Neural cell (in vitro differentiated cells): ENCODE measurements around the gene BARD1. TPM values are rescaled to one million over a fixed set of nuclear protein-coding genes. Genes with fewer than 3 reads are reported as not detected.

Experiments used
- H2AFZ ChIP-seq: fragments of 200-600, 300-800 bp; sonication (generic), shearing (Covaris generic); 2 replicates; pipeline ENCODE4 v1.6.0; 2014; ENCODE audit warnings: low read depth, mild to moderate bottlenecking, antibody characterized with exemption, low read length, moderate library complexity
- H3F3A ChIP-seq: fragments of 200-600 bp; shearing (Covaris generic); 2 replicates; pipeline ENCODE4 v1.6.1; 2016; ENCODE audit warnings: mild to moderate bottlenecking, moderate library complexity, mixed read lengths, antibody characterized with exemption, low read length; ENCODE audit not compliant: insufficient read depth, poor library complexity, severe bottlenecking
- H3K27ac ChIP-seq: fragments of 200-600, 300-800 bp; sonication (generic), shearing (Covaris generic); 2 replicates; pipeline ENCODE4 v1.5.1; 2014; ENCODE audit warnings: mild to moderate bottlenecking, low read length, moderate library complexity
- H3K27me3 ChIP-seq: fragments of 300-800, 200-600 bp; sonication (generic), shearing (Covaris generic); 2 replicates; pipeline ENCODE4 v1.6.0; 2014; ENCODE audit warnings: mild to moderate bottlenecking, low read depth, low read length, moderate library complexity; ENCODE audit not compliant: insufficient read depth
- H3K36me3 ChIP-seq: fragments of 300-800, 200-600 bp; sonication (generic), shearing (Covaris generic); 2 replicates; pipeline ENCODE4 v1.5.1; 2014; ENCODE audit warnings: mild to moderate bottlenecking, antibody characterized with exemption, low read length, moderate library complexity; ENCODE audit not compliant: insufficient read depth
- H3K4me2 ChIP-seq: fragments of 300-800, 200-600 bp; sonication (generic), shearing (Covaris generic); 2 replicates; pipeline ENCODE4 v1.6.0; 2014; ENCODE audit warnings: mild to moderate bottlenecking, low read length
- H3K4me3 ChIP-seq: fragments of 300-800, 200-600 bp; sonication (generic), shearing (Covaris generic); 2 replicates; pipeline ENCODE4 v1.5.1; 2014; ENCODE audit warnings: mild to moderate bottlenecking, low read length, moderate library complexity
- H3K79me2 ChIP-seq: fragments of 200-600 bp; shearing (Covaris generic); replicated peaks from 2 replicates; pipeline ENCODE4 v1.6.0; 2014; ENCODE audit warnings: mild to moderate bottlenecking, low read length, moderate library complexity; ENCODE audit not compliant: insufficient read depth
- H3K9ac ChIP-seq: fragments of 300-800, 200-600 bp; sonication (generic), shearing (Covaris generic); 2 replicates; pipeline ENCODE4 v1.6.1; 2016; ENCODE audit warnings: mild to moderate bottlenecking, low read length, mixed read lengths
- H3K9me2 ChIP-seq: fragments of 200-600 bp; shearing (Covaris generic); 2 replicates; pipeline ENCODE4 v1.6.1; 2016; ENCODE audit warnings: mild to moderate bottlenecking, low read length, mixed read lengths; ENCODE audit not compliant: insufficient read depth
- H3K9me3 ChIP-seq: fragments of 200-600, 300-800 bp; sonication (generic), shearing (Covaris generic); 2 replicates; pipeline ENCODE4 v1.6.1; 2016; ENCODE audit warnings: mild to moderate bottlenecking, mixed run types, low read length, moderate library complexity, mixed read lengths
- H4K20me1 ChIP-seq: fragments of 200-600 bp; shearing (Covaris generic); 2 replicates; pipeline ENCODE4 v1.6.1; 2016; ENCODE audit warnings: mild to moderate bottlenecking, mixed run types; ENCODE audit not compliant: insufficient read depth
- EP300 ChIP-seq: fragments of 450-650 bp; conservative IDR thresholded peaks from 2 replicates; pipeline ENCODE4 v1.6.1; 2014; ENCODE audit warnings: antibody characterized with exemption, mild to moderate bottlenecking, moderate library complexity; ENCODE audit not compliant: poor library complexity, severe bottlenecking
- EZH2 ChIP-seq: fragments of 200-600, 300-800 bp; shearing (Covaris generic), sonication (generic); IDR thresholded peaks from 2 replicates; pipeline ENCODE4 v1.6.1; 2014; ENCODE audit warnings: antibody characterized with exemption, low read length, borderline replicate concordance, mild to moderate bottlenecking; ENCODE audit not compliant: insufficient read depth, poor library complexity, severe bottlenecking
- MXI1 ChIP-seq: fragments of 450-650 bp; conservative IDR thresholded peaks from 2 replicates; pipeline ENCODE4 v1.6.1; 2014; ENCODE audit warnings: antibody characterized with exemption, mild to moderate bottlenecking; ENCODE audit not compliant: poor library complexity, severe bottlenecking
- POLR2AphosphoS5 ChIP-seq: IDR thresholded peaks from 2 replicates; pipeline ENCODE4 v1.6.1; 2012
- RAD21 ChIP-seq: fragments of 450-650 bp; conservative IDR thresholded peaks from 2 replicates; pipeline ENCODE4 v1.6.1; 2014; ENCODE audit warnings: antibody characterized with exemption, mild to moderate bottlenecking, moderate library complexity
- SMC3 ChIP-seq: fragments of 450-650 bp; conservative IDR thresholded peaks from 2 replicates; pipeline ENCODE4 v1.6.1; 2014; ENCODE audit warnings: antibody characterized with exemption, mild to moderate bottlenecking, moderate library complexity; ENCODE audit not compliant: poor library complexity
- TAF1 ChIP-seq: IDR thresholded peaks from 2 replicates; pipeline ENCODE4 v1.6.1; 2012; ENCODE audit warnings: low read depth
- polyA plus RNA-seq: library from polyadenylated mRNA; depleted of rRNA; stranded (reverse); fragments of >200 nt; gene quantifications from 2 replicates; pipeline ENCODE4 v1.2.3, GENCODE V29; 2014
- TF ChIP-seq, protein P1 (sequence below): fragments of 450-650 bp; IDR thresholded peaks from 2 replicates; pipeline ENCODE4 v1.5.1; 2014; ENCODE audit warnings: antibody characterized with exemption, mild to moderate bottlenecking, moderate library complexity; ENCODE audit not compliant: poor library complexity, severe bottlenecking
- TF ChIP-seq, protein P2 (sequence below): IDR thresholded peaks from 2 replicates; pipeline ENCODE4 v1.6.1; 2012; ENCODE audit warnings: borderline replicate concordance

BARD1 gene
- polyA plus RNA-seq, 1 donor from 2014 or later: 0.57 TPM

DNA sequence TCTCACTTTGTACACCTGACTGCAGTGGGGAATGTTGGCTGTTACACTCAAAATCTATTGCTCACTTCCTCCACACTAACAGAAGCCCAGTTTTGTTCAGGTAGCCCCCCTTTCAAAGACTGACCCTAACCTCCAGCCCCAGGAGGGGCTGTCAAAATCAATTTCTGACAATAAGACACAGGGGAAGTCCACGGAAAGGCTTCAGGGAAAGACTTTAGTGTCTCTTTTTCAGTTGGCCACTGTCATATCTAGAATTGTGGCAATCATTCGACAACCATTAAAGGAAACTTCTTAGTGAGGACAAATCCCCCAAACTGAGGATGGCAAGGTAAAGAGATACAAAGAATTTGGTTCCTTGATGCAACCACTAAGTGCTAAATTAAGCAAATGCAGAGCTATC, 59.0 kb downstream of the BARD1 start:
- TF ChIP-seq, protein P1, sequence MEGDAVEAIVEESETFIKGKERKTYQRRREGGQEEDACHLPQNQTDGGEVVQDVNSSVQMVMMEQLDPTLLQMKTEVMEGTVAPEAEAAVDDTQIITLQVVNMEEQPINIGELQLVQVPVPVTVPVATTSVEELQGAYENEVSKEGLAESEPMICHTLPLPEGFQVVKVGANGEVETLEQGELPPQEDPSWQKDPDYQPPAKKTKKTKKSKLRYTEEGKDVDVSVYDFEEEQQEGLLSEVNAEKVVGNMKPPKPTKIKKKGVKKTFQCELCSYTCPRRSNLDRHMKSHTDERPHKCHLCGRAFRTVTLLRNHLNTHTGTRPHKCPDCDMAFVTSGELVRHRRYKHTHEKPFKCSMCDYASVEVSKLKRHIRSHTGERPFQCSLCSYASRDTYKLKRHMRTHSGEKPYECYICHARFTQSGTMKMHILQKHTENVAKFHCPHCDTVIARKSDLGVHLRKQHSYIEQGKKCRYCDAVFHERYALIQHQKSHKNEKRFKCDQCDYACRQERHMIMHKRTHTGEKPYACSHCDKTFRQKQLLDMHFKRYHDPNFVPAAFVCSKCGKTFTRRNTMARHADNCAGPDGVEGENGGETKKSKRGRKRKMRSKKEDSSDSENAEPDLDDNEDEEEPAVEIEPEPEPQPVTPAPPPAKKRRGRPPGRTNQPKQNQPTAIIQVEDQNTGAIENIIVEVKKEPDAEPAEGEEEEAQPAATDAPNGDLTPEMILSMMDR: no peak
- TF ChIP-seq TAF1: no peak
- no peak for TF ChIP-seq SMC3
- TF ChIP-seq RAD21: no peak
- TF ChIP-seq, protein P2, sequence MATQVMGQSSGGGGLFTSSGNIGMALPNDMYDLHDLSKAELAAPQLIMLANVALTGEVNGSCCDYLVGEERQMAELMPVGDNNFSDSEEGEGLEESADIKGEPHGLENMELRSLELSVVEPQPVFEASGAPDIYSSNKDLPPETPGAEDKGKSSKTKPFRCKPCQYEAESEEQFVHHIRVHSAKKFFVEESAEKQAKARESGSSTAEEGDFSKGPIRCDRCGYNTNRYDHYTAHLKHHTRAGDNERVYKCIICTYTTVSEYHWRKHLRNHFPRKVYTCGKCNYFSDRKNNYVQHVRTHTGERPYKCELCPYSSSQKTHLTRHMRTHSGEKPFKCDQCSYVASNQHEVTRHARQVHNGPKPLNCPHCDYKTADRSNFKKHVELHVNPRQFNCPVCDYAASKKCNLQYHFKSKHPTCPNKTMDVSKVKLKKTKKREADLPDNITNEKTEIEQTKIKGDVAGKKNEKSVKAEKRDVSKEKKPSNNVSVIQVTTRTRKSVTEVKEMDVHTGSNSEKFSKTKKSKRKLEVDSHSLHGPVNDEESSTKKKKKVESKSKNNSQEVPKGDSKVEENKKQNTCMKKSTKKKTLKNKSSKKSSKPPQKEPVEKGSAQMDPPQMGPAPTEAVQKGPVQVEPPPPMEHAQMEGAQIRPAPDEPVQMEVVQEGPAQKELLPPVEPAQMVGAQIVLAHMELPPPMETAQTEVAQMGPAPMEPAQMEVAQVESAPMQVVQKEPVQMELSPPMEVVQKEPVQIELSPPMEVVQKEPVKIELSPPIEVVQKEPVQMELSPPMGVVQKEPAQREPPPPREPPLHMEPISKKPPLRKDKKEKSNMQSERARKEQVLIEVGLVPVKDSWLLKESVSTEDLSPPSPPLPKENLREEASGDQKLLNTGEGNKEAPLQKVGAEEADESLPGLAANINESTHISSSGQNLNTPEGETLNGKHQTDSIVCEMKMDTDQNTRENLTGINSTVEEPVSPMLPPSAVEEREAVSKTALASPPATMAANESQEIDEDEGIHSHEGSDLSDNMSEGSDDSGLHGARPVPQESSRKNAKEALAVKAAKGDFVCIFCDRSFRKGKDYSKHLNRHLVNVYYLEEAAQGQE: no peak
- H3K36me3 ChIP-seq: no peaks in the 10 kb centered on the region
- no peak overlapping the region for H3K9ac ChIP-seq
- H3F3A ChIP-seq: no peaks in the 10 kb centered on the region
- H3K79me2 ChIP-seq: no peaks in the 10 kb centered on the region
- H3K9me2 ChIP-seq: no peaks in the 10 kb centered on the region
- H3K4me2 ChIP-seq: no peak overlapping the region
- H3K27me3 ChIP-seq: no peaks in the 10 kb centered on the region
- no peak overlapping the region for H3K4me3 ChIP-seq
- H3K9me3 ChIP-seq: no peaks in the 10 kb centered on the region
- no peaks in the 10 kb centered on the region for H4K20me1 ChIP-seq
- no peak overlapping the region for H2AFZ ChIP-seq
- H3K27ac ChIP-seq: no peak overlapping the region

DNA sequence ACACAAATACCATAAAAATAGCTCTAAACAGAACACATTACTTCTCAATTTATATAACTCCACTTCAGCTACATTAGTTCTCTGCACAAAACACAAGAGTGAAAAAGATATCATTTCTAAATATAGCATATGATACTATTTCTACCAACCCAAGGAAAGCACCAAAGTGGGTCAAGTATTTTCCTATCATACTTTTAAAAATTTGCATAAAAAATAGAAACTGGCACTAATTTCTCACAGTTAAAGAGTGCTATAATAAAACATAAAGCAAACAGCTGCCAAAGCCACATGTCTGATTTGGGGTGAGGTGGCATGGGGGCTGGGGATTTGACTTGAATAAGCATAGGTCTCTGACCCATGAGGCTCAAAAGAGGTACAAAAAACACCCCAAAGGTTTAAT, 61.5 kb downstream of the BARD1 start:
- Histone ChIP-seq H3K4me2 (no peak overlapping the region), H3K9me2 (no peaks in the 10 kb centered on the region), H2AFZ (no peak overlapping the region), H3F3A (no peaks in the 10 kb centered on the region), H3K4me3 (no peak overlapping the region), H3K27ac (no peak overlapping the region), H3K9me3 (no peaks in the 10 kb centered on the region), H4K20me1 (no peaks in the 10 kb centered on the region), H3K79me2 (no peaks in the 10 kb centered on the region), H3K36me3 (no peaks in the 10 kb centered on the region), H3K27me3 (no peaks in the 10 kb centered on the region), H3K9ac (no peak overlapping the region)
- TF ChIP-seq RAD21 (no peak), TAF1 (no peak), POLR2AphosphoS5 (no peak), EP300 (no peak), SMC3 (no peak), EZH2 (no peak), MXI1 (no peak)
- TF ChIP-seq, protein P1: no peak
- TF ChIP-seq, protein P2: no peak
